Activated naive CD8-positive, alpha-beta T cell treated with anti-CD3 and anti-CD28 coated beads for 36 hours (primary cell): Measurements from ENCODE around the gene ZNF121. TPM values are rescaled to one million over a fixed set of nuclear protein-coding genes. Genes with fewer than 3 reads are reported as not detected.
A peak's percentile ranks its signal among the peaks of the same experiment; 100 is the strongest.
"Not testable (repeated sequence)": the region's sequence is repeated elsewhere in the genome, so short reads cannot be mapped to it uniquely, and the experiment has no call there.

Source experiments
- DNase-seq: peaks from one replicate; pipeline ENCODE4 v3.0.0; 2021
- H3K27ac Mint-ChIP-seq: one replicate; pipeline ENCODE4 v1.8.0; 2022; ENCODE audit warnings: mild to moderate bottlenecking, moderate library complexity, mixed read lengths
- H3K27me3 Mint-ChIP-seq: one replicate; pipeline ENCODE4 v1.8.0; 2022; ENCODE audit warnings: mild to moderate bottlenecking, mixed read lengths
- H3K36me3 Mint-ChIP-seq: one replicate; pipeline ENCODE4 v1.8.0; 2021; ENCODE audit warnings: mild to moderate bottlenecking, mixed read lengths
- H3K4me1 Mint-ChIP-seq: one replicate; pipeline ENCODE4 v1.8.0; 2021; ENCODE audit warnings: mixed read lengths
- H3K4me3 Mint-ChIP-seq: one replicate; pipeline ENCODE4 v1.8.0; 2022; ENCODE audit warnings: mild to moderate bottlenecking, moderate library complexity, mixed read lengths
- H3K9me3 Mint-ChIP-seq: one replicate; pipeline ENCODE4 v1.8.0; 2022; ENCODE audit warnings: mixed read lengths
- total RNA-seq, 2 experiments: library from RNA; stranded (reverse); gene quantifications; one replicate each; pipeline ENCODE4 v1.2.3, GENCODE V29; 2021

Gene ZNF121
- total RNA-seq, 2 experiments from 2014 or later, result 89.3 to 98.9 TPM

- DNase-seq, result no peak
- Mint-ChIP-seq H3K36me3 (peaks cover 97% of the 10 kb centered on the region), H3K27ac (no peak overlapping the region), H3K9me3 (peaks cover 59% of the 10 kb centered on the region), H3K4me1 (no peaks in the 10 kb centered on the region), H3K4me3 (no peak overlapping the region), H3K27me3 (peaks cover 3% of the 10 kb centered on the region)
These were observed 18.2 kb downstream of the ZNF121 start for GRCh38 chr19:9565900-9566705.

DNA sequence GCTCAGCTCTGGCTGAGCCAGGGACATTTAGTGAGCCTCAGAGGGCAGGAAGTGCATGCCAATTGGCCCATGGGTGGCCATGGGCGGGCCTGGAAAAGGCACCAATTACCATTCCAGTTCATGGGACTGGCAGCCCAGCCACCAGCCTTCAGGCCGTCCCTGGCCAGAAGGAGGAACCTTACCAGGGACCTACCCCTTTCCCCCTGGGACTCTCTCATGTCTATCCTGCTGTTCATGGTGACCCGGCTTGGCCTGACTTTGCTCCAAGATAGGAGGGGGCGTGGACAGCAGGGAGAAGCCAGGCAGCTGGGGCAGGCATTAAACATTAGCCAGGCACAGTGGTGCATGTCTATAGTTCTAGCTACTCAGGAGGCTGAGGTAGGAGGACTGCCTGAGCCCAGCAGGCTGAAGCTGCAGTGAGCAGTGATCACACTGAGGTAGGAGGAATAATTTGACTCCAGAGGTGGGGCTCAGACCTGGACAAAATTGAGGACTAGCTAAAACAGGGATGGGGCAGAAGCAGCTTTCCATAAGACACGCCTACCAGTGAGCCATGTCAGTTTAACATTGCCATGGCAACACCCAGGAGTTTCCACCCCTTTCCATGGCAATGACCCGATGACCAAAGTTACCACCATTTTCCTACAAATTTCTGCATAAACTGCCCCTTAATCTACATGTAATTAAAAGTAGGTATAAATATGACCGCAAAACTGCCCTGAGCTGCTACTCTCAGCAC lies 31.6 kb downstream of the ZNF121 start:
- peaks cover 25% of the 10 kb centered on the region for H3K9me3 Mint-ChIP-seq
- H3K4me3 Mint-ChIP-seq, result no peak overlapping the region
- H3K4me1 Mint-ChIP-seq, result no peaks in the 10 kb centered on the region
- no peak for DNase-seq
- H3K27ac Mint-ChIP-seq, result no peak overlapping the region
- peaks cover 35% of the 10 kb centered on the region for H3K36me3 Mint-ChIP-seq
- H3K27me3 Mint-ChIP-seq, result no peaks in the 10 kb centered on the region

GRCh38 chr19:9547870-9548269 lies 36.4 kb downstream of the ZNF121 start:
- peaks cover 18% of the 10 kb centered on the region for H3K9me3 Mint-ChIP-seq
- peaks cover 14% of the 10 kb centered on the region for H3K36me3 Mint-ChIP-seq
- H3K4me3 Mint-ChIP-seq, result no peak overlapping the region
- no peaks in the 10 kb centered on the region for H3K27me3 Mint-ChIP-seq
- no peak overlapping the region for H3K27ac Mint-ChIP-seq
- H3K4me1 Mint-ChIP-seq, result no peaks in the 10 kb centered on the region
- no peak for DNase-seq

- Mint-ChIP-seq H3K36me3 (peaks cover 36% of the 10 kb centered on the region), H3K9me3 (peaks cover 15% of the 10 kb centered on the region)
- H3K27ac Mint-ChIP-seq, H3K4me3 Mint-ChIP-seq, H3K4me1 Mint-ChIP-seq, DNase-seq, H3K27me3 Mint-ChIP-seq: not testable (repeated sequence)
These were observed 43.0 kb downstream of the ZNF121 start for GRCh38 chr19:9541281-9541680.

- peaks cover 49% of the 10 kb centered on the region for H3K36me3 Mint-ChIP-seq
- not testable (repeated sequence) for DNase-seq, H3K27me3 Mint-ChIP-seq, H3K4me1 Mint-ChIP-seq
- peak overlapping the region; percentile 99 for H3K27ac Mint-ChIP-seq
- H3K9me3 Mint-ChIP-seq, result peaks cover 18% of the 10 kb centered on the region
- peak overlapping the region; percentile 98 for H3K4me3 Mint-ChIP-seq
These were observed 44.4 kb downstream of the ZNF121 start for GRCh38 chr19:9539921-9540320.

GRCh38 chr19:9539201-9539600 lies 45.1 kb downstream of the ZNF121 start:
- Mint-ChIP-seq H3K36me3 (peaks cover 57% of the 10 kb centered on the region), H3K4me3 (peak overlapping the region; percentile 98), H3K9me3 (peaks cover 21% of the 10 kb centered on the region), H3K27ac (peak overlapping the region; percentile 99)
- not testable (repeated sequence) for H3K27me3 Mint-ChIP-seq, H3K4me1 Mint-ChIP-seq, DNase-seq

- peaks cover 10% of the 10 kb centered on the region for H3K4me1 Mint-ChIP-seq
- DNase-seq, result peak; percentile 87
- peak within 1 kb of the TSS; percentile 98 for H3K4me3 Mint-ChIP-seq
- H3K27ac Mint-ChIP-seq, result peak within 1 kb of the TSS; percentile 99
- peaks cover 28% of the 10 kb centered on the region for H3K9me3 Mint-ChIP-seq
- no peaks in the 10 kb centered on the region for H3K27me3 Mint-ChIP-seq
- peaks cover 64% of the 10 kb centered on the region for H3K36me3 Mint-ChIP-seq
These were observed 45.9 kb downstream of the ZNF121 start, which contains the start of gene ZNF426 for GRCh38 chr19:9538183-9539058. ZNF426 (minus strand) TSS chr19:9538645; CDS start chr19:9536232, 2,413 bp downstream.

DNA sequence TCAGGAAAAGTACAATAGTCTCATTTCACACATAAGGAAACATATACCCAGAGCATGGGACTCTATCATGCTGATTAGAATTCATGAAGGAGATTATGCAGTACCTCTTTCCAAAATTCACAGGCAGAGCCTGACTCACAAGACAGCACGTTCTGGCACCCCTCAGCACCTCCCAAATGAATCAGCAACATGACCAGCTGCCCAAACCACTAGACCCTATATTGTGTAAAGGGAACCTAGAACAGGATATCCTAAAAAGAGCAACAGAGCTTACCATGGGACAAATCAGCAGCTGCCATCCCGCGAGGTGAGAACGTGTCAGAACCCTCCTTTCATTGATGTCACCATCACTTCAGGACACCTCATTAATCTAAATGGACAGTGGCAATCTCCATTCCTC lies 48.4 kb downstream of the ZNF121 start:
- Mint-ChIP-seq H3K36me3 (peaks cover 89% of the 10 kb centered on the region), H3K9me3 (peaks cover 49% of the 10 kb centered on the region), H3K27ac (no peak overlapping the region), H3K4me1 (peaks cover 10% of the 10 kb centered on the region), H3K27me3 (no peaks in the 10 kb centered on the region), H3K4me3 (no peak overlapping the region)
- no peak for DNase-seq

- Mint-ChIP-seq H3K36me3 (peaks cover 98% of the 10 kb centered on the region), H3K27me3 (no peaks in the 10 kb centered on the region), H3K4me1 (no peaks in the 10 kb centered on the region), H3K27ac (no peak overlapping the region), H3K4me3 (no peak overlapping the region), H3K9me3 (peaks cover 66% of the 10 kb centered on the region)
- DNase-seq, result no peak
These were observed 52.4 kb downstream of the ZNF121 start for GRCh38 chr19:9531933-9532332.

DNA sequence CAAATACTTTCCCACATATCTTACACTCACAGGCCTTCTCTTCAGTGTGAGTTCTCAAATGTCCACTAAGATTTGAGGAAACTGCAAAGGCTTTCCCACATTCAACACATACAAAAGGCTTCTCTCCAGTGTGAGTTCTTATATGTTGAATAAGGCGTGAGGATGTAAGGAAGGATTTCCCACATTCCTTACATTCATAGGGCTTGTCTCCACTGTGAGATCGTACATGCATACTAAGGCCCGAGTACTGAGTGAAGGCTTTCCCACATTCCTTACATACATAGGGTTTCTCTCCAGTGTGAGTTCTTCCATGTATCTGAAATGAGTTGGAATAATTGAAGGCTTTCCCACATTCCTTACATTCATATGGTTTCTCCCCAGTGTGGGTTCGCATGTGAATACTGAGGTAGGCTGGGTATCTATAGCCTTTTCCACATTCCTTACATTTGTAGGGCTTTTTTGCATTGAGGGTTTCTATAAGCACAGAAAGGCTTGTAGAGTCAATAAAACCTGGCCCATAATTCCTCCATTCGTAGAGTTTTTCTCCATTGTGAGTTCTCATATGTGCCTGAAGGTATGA lies 55.5 kb downstream of the ZNF121 start:
- H3K27ac Mint-ChIP-seq, result no peak overlapping the region
- no peak for DNase-seq
- no peaks in the 10 kb centered on the region for H3K4me1 Mint-ChIP-seq
- no peaks in the 10 kb centered on the region for H3K27me3 Mint-ChIP-seq
- H3K4me3 Mint-ChIP-seq, result no peak overlapping the region
- H3K36me3 Mint-ChIP-seq, result peaks cover 92% of the 10 kb centered on the region
- peaks cover 76% of the 10 kb centered on the region for H3K9me3 Mint-ChIP-seq

DNA sequence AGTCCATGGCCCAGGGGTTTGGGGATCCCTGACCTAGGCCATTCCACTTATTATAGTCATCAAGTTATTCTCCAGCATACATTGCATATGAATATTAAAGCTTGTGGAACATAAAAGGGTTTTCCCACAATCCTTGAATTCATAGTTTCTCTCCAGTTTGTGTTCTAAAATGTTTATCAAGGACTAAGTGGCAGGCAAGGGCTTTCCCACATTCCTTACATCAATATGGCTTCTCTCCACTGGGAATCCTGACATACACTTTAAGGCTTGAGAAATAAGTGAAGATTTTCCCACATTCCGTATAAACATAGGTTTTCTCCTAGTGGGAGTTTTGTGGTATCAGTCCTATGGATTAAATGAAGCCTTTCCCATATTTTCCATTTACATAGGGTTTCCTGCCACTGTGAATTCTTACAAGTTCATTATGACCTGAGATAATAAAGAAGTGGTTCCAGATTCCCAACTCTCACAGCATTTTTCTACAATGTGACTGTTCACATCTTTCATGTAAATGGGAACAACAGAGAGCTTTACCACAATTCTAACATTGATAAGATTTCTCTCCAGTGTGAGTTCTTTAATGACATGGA lies 60.3 kb downstream of the ZNF121 start:
- H3K36me3 Mint-ChIP-seq, result peaks cover 67% of the 10 kb centered on the region
- no peak for DNase-seq
- no peak overlapping the region for H3K27ac Mint-ChIP-seq
- no peaks in the 10 kb centered on the region for H3K27me3 Mint-ChIP-seq
- peaks cover 63% of the 10 kb centered on the region for H3K9me3 Mint-ChIP-seq
- no peaks in the 10 kb centered on the region for H3K4me1 Mint-ChIP-seq
- no peak overlapping the region for H3K4me3 Mint-ChIP-seq
